NCI-H2029 (cell line): ENCODE results near the gene LCLAT1.

Source experiments
- DNase-seq: peaks from one replicate; lab custom pipeline; 2025; lab: John Stamatoyannopoulos, UW

LCLAT1 gene

DNA sequence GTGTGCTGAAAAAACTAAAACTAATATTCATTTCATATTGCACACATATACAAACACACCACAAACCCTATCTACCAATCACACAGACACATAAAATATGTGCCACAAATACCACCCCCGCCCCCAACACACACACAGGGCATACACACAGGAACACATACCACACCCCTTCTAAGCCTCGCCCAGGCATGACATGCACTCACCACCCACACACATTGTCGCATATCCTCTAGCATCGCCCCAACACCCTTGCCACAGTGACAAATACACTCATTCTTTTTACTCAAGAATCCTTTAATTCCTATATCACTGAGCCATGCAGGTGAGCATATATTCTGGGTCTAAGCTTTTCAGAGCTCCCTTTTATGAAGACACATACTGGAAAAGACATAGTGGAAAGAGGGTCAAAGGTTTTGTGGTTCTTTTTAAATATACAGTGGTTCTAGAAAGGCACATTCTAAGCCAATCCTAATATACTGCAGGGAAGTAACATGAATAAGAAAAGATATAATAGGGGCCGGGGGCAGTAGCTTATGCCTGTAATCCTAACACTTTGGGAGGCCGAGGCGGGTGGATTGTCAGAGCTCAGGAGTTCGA, 24.5 kb upstream of the LCLAT1 start:
- no peak for DNase-seq

DNA sequence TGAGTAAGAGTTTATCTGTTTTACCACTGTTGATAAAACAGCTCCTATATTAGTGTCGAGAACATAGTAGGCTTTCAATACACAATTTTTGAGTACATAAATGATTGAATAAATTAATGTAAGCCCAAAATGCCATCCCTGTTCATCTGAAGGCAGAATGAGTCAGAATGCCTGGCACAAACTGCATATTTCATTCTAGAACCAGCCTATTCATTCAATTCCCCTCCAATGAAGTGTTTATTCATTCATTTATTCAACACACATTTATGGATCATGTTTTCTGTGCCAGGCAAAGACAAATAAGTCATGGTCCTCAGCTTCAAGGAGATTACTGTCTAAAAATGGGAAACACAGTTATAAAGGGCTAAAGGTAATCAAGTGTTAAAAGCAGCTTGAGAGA, 22.8 kb upstream of the LCLAT1 start:
- no peak for DNase-seq

DNA sequence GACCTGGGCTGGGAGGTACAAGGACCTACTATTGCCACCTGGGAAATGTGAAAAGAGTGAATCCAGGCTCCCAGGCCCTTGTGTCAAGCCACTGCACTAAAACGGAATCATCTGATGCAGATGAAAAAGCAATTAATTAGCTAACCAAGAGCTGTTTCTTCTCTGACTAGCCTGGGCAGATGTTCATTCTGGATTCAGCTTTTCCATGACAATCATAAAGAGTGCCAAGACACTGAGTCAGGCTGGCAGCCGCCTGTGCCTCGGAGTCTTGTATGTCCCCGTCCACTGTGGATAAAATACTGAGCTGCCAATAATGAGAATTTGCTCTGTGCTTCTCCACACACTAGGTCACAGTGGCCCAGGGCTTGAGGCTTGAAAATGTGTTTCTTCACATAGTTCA, 21.7 kb upstream of the LCLAT1 start:
- DNase-seq, result no peak

- no peak for DNase-seq
Observed at GRCh38 chr2:30427606-30428347, 19.3 kb upstream of the LCLAT1 start.

GRCh38 chr2:30428348-30428662, 18.7 kb upstream of the LCLAT1 start:
- DNase-seq, result no peak

GRCh38 chr2:30428827-30429461, 18.1 kb upstream of the LCLAT1 start:
- DNase-seq, result no peak

GRCh38 chr2:30433541-30434299, 13.3 kb upstream of the LCLAT1 start:
- DNase-seq, result no peak

DNA sequence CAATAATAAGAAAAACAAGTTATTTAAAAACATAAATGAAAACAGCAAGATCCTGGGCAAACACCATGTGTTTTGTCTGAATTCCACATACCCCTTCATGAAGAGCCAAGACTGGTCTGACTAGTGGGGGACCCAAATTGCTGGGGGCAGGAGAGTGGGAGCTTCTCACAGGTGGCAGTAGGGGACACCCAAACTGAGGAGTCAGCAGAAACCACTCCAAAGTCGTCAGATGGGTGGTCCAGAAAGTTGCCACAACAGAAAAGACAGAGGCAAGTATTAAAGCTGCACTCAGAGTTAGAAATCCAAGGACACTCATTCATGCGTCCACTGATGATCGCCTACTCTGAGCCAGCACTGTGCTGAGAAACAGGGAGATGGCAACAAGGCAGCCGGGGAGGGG, 12.3 kb upstream of the LCLAT1 start:
- DNase-seq, result no peak

GRCh38 chr2:30436859-30437435, 10.1 kb upstream of the LCLAT1 start:
- no peak for DNase-seq

- no peak for DNase-seq
Observed at GRCh38 chr2:30437809-30438548, 9.1 kb upstream of the LCLAT1 start.

GRCh38 chr2:30439296-30439695, 7.8 kb upstream of the LCLAT1 start:
- DNase-seq, result no peak

DNA sequence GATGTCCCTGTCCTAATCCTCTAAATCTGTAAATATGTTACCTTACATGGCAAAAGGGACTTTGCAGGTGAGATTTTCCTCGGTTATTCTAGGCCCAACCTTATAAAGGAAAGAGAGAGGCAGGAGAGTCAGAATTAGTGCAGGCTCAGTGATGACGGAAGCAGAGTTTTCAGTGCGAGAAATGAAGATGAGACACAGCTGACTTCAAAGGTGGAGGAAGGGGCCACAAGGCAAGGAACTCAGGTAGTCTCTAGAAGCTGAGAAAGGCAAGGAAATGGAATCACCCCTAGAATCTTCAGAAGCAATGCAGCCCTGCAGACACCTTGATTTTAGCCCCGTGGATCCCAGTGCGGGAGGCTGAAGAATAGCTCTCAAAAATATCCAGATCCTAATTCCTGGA, 7.2 kb upstream of the LCLAT1 start:
- DNase-seq, result no peak

GRCh38 chr2:30441023-30441422, 6.0 kb upstream of the LCLAT1 start:
- DNase-seq, result no peak

DNA sequence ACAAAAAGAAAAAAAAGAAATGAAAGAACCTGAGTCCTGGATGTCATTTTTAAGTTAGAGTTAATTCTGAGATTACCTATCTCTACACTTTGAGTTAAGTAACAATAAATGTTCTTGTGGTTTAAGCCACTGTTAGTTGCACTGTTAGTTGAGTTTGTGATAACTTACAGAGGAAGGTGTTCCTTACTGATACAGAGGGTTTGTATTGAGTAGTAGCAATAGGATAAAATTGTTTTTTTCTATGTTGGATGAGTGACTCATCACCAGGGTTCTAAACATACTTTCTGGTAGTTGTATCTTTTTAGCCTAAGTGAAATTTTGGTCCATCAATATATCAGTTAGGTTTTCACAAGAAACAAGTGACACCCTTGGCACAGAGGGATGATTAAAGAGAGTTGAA, 4.0 kb upstream of the LCLAT1 start:
- no peak for DNase-seq

- no peak for DNase-seq
Observed at GRCh38 chr2:30444273-30444672, 2.8 kb upstream of the LCLAT1 start.

DNA sequence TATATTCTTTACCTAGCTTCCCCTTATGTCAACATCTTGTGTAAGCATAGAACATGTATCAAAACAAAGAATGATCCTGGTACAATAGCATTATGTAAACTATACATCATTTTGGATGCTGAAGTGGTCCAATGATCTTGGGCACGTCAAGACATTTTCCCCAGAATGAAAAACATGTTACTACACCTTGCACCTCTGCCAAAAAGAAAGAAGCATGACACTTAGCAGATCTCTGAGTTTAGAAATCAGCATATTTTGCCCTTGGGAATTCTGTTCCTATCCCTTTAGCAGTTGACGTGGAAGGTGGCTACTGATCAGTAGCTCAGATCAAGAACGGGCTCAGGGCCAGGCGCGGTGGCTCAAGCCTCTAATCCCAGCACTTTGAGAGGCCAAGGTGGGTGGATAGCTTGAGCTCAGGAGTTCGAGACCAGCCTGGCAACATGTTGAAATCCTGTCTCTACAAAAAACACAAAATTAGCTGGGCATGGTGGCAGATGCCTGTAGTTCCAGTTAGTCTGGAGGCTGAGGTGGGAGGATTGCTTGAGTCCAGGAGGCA, 1.7 kb upstream of the LCLAT1 start:
- no peak for DNase-seq

- DNase-seq, result no peak
Observed at GRCh38 chr2:30446602-30447148, 371 bp upstream of the LCLAT1 start.

- no peak for DNase-seq
Observed at GRCh38 chr2:30448308-30448707, 1.3 kb downstream of the LCLAT1 start.

DNA sequence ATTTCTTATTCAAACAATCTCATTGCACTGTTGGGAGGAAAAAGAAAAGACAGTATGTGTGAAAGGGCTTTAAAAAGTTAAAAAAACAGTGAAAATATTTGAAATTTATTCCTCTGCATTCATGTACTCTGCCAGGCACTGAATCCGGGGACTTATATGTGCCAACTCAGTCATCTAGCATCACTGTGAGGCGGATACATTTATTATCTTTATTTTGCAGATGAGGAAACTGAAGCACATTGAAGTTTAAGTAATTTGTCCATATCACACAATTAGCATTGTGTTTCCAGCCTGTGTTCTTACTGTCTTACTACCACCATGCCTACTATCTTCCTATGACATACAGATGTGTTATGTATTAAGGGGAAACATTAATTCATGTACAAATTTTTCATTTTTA, 1.8 kb downstream of the LCLAT1 start:
- no peak for DNase-seq

DNA sequence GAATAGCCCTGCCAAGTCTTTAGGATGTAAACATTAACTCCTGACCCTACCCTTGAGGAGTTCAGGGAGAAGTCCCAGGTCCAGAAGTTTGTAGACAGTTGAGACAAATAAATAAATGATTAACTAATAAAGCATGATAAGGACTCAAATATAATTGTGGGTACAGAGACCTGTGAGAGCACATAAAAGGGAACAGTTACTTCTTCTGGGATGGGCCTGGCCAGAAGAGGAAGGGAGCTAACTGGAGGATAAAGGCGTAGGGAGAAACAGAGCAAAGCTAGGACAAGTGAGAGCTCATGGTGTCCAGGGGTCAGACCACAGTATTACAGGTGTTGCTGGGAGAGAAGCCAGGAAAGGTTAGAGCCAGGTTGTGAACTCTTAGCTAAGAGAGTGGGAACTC, 3.0 kb downstream of the LCLAT1 start:
- DNase-seq, result no peak

GRCh38 chr2:30453498-30453897, 6.5 kb downstream of the LCLAT1 start:
- no peak for DNase-seq
